ENCODE data around the gene NPHP4.

DNA sequence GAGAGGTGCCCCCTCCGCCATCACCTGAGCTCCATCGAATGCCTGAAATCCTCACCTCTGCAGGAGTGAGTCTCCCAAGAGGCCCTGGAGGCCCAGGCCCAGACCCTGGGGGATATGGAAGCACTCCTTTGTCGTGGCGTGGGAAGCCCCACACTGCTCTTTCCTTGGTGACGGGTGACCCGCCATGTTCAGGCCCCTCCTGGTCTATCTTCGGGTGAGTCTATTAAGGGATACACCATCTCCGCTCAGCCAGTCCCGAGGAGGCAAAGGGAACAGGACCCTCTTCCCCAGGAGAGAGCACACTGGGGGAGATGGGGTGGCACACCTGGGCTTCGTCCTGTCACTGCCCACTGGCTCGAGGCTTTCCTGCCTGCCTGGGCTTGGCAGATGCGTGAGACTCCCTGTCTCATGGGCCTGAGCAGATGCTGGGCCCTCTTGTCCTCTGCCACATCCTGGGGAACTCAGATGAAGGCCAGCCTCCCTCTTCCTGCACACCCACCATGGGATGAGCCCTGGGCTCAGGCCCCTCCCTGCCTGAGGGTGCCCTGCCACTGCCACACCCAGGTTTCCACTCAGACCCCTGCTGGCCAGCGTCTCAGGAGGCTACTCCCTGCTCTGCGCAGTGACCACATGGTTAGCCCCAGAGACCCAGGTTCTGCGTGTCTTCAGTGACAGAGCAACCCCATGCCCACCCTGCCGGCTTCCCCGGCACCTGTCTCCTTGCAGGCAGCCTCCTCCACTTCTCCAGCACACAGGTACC, 3.8 kb upstream of the NPHP4 start:
- TF ChIP-seq, protein P1, sequence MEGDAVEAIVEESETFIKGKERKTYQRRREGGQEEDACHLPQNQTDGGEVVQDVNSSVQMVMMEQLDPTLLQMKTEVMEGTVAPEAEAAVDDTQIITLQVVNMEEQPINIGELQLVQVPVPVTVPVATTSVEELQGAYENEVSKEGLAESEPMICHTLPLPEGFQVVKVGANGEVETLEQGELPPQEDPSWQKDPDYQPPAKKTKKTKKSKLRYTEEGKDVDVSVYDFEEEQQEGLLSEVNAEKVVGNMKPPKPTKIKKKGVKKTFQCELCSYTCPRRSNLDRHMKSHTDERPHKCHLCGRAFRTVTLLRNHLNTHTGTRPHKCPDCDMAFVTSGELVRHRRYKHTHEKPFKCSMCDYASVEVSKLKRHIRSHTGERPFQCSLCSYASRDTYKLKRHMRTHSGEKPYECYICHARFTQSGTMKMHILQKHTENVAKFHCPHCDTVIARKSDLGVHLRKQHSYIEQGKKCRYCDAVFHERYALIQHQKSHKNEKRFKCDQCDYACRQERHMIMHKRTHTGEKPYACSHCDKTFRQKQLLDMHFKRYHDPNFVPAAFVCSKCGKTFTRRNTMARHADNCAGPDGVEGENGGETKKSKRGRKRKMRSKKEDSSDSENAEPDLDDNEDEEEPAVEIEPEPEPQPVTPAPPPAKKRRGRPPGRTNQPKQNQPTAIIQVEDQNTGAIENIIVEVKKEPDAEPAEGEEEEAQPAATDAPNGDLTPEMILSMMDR (IDR thresholded peaks at IDR 0.05), result no peak
- no peak for TF ChIP-seq POLR2A (IDR thresholded peaks at IDR 0.05)

Data from right lobe of liver (tissue), 4 donors.